GM18868 (cell line): ENCODE measurements around the gene GIMAP5.

Source experiments
- ATAC-seq: cut with Tn5 transposase; IDR thresholded peaks from one replicate; pipeline ENCODE4 v1.9.1; 2021; ENCODE audit warnings: mild to moderate bottlenecking, moderate library complexity; ENCODE audit not compliant: unreplicated experiment

GIMAP5 gene

GRCh38 chr7:150737265-150738055 is at the start of gene GIMAP5:
GIMAP5 (plus strand) TSS chr7:150737418; CDS start chr7:150740885, 3,467 bp downstream.
- ATAC-seq: peak; percentile 50

- ATAC-seq: no peak
Observed at GRCh38 chr7:150688630-150689029, 48.6 kb upstream of the GIMAP5 start.

- no peak for ATAC-seq
Observed at GRCh38 chr7:150695654-150696053, 41.6 kb upstream of the GIMAP5 start.

GRCh38 chr7:150703209-150703608 is 34.0 kb upstream of the GIMAP5 start:
- ATAC-seq: no peak

- ATAC-seq: no peak
Observed at GRCh38 chr7:150715293-150715692, 21.9 kb upstream of the GIMAP5 start.

GRCh38 chr7:150715738-150716137 is 21.5 kb upstream of the GIMAP5 start:
- no peak for ATAC-seq

- peak; percentile 61 for ATAC-seq
Observed at GRCh38 chr7:150716368-150716767, 20.9 kb upstream of the GIMAP5 start, which contains the start of gene GIMAP1. GIMAP1 (plus strand) TSS chr7:150716613; CDS start chr7:150719048, 2,435 bp downstream.

GRCh38 chr7:150716939-150717338 is 20.3 kb upstream of the GIMAP5 start:
- no peak for ATAC-seq

- no peak for ATAC-seq
Observed at GRCh38 chr7:150717814-150718420, 19.3 kb upstream of the GIMAP5 start.

GRCh38 chr7:150719436-150719835 is 17.8 kb upstream of the GIMAP5 start:
- no peak for ATAC-seq

GRCh38 chr7:150719960-150720891 is 17.0 kb upstream of the GIMAP5 start:
- no peak for ATAC-seq

- no peak for ATAC-seq
Observed at GRCh38 chr7:150721970-150722373, 15.2 kb upstream of the GIMAP5 start.

- no peak for ATAC-seq
Observed at GRCh38 chr7:150722431-150722931, 14.7 kb upstream of the GIMAP5 start.

- ATAC-seq: no peak
Observed at GRCh38 chr7:150723467-150723866, 13.8 kb upstream of the GIMAP5 start.

- ATAC-seq: no peak
Observed at GRCh38 chr7:150727381-150727780, 9.8 kb upstream of the GIMAP5 start.

- no peak for ATAC-seq
Observed at GRCh38 chr7:150728011-150728410, 9.2 kb upstream of the GIMAP5 start.

- ATAC-seq: no peak
Observed at GRCh38 chr7:150728609-150729008, 8.6 kb upstream of the GIMAP5 start.

GRCh38 chr7:150731916-150732315 is 5.3 kb upstream of the GIMAP5 start:
- no peak for ATAC-seq

- ATAC-seq: no peak
Observed at GRCh38 chr7:150732786-150733481, 4.3 kb upstream of the GIMAP5 start.

GRCh38 chr7:150733482-150734095 is 3.6 kb upstream of the GIMAP5 start:
- ATAC-seq: no peak
